GM12873 (cell line): ENCODE results near the gene KRT26.
A peak's percentile ranks its signal among the peaks of the same experiment; 100 is the strongest.

ENCODE experiments used
- TF ChIP-seq, protein P1 (sequence below): IDR thresholded peaks from 2 replicates; pipeline ENCODE4 v1.5.1; 2012; ENCODE audit warnings: low read depth, mild to moderate bottlenecking, moderate library complexity, low read length, control low read depth; ENCODE audit not compliant: insufficient read depth; ENCODE audit errors: missing control alignments

Gene KRT26

GRCh38 chr17:40793832-40794231, 21.8 kb upstream of the KRT26 start:
- TF ChIP-seq, protein P1, sequence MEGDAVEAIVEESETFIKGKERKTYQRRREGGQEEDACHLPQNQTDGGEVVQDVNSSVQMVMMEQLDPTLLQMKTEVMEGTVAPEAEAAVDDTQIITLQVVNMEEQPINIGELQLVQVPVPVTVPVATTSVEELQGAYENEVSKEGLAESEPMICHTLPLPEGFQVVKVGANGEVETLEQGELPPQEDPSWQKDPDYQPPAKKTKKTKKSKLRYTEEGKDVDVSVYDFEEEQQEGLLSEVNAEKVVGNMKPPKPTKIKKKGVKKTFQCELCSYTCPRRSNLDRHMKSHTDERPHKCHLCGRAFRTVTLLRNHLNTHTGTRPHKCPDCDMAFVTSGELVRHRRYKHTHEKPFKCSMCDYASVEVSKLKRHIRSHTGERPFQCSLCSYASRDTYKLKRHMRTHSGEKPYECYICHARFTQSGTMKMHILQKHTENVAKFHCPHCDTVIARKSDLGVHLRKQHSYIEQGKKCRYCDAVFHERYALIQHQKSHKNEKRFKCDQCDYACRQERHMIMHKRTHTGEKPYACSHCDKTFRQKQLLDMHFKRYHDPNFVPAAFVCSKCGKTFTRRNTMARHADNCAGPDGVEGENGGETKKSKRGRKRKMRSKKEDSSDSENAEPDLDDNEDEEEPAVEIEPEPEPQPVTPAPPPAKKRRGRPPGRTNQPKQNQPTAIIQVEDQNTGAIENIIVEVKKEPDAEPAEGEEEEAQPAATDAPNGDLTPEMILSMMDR = no peak

GRCh38 chr17:40791787-40792436, 19.9 kb upstream of the KRT26 start:
- TF ChIP-seq, protein P1 = peak; percentile 50

DNA sequence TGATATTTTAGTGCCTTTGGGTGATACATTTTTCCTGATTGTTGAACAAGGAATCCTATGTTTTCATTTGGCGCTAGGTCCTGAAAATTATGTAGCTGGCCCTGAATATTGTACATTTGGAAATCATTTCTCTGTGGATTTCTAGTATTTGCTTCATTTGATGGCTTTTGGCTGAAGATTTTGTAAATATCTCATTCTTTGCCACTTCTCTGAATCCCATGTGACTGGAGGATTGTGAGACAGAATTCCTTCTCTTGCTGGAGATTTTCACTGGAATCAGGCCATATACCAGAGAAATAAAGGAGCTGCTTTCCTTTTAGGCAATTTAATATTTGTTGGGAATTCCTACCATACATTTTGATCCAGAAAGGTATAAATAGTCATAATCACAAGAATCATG, 19.1 kb upstream of the KRT26 start:
- TF ChIP-seq, protein P1 = no peak

DNA sequence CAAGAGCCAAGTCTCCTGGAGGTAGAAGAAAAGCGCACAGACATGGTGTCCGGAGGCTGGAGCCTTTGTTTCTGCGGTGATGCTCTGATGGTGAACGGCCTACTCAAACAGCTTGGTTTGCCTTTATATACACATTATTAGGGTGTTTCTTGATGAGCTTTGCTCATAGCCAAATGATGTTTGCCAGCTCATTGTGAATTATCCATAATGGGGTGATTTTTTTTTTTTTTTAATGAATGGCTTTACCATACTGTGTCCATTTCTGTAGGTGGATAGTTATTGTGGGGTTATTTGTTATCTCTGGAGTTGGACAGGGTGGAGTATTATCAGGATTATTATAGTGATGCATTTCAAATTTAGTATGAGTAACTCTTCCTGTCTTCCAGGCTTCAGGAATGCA, 10.4 kb upstream of the KRT26 start, which contains the start of gene KRT27:
KRT27 (minus strand) TSS at position 101 of the 400 bp plus-strand sequence; CDS start at position 44, 57 bp downstream.
- TF ChIP-seq, protein P1 = no peak

GRCh38 chr17:40779181-40779909, 7.3 kb upstream of the KRT26 start:
- TF ChIP-seq, protein P1 = no peak

GRCh38 chr17:40778461-40778860, 6.5 kb upstream of the KRT26 start:
- TF ChIP-seq, protein P1 = no peak

- TF ChIP-seq, protein P1 = no peak
Observed at GRCh38 chr17:40777971-40778370, 6.0 kb upstream of the KRT26 start.
